Measurements from ENCODE around the gene ARL4A. TPM values are rescaled to one million over a fixed set of nuclear protein-coding genes. Genes with fewer than 3 reads are reported as not detected.
A peak's percentile ranks its signal among the peaks of the same experiment; 100 is the strongest.

ARL4A gene
- total and polyA plus RNA-seq, 9 of the 15 experiments (the other 6 are each of a cell fraction or from before 2014, with no cell fraction given), result 118 to 688 (median 172) TPM

- TF ChIP-seq FOXP4 (CRISPR knock-in tag; IDR thresholded peaks at IDR 0.05; ENCODE audit: borderline replicate concordance) (0 out of 2 replicates have a peak, but pooled peaks have one; percentile 36), XRCC4 (IDR thresholded peaks at IDR 0.05; ENCODE audit: extremely low read depth, insufficient read depth, insufficient read length) (no peak), JUND (IDR thresholded peaks at IDR 0.05; ENCODE audit: borderline replicate concordance, low read depth, low read length) (peak; percentile 31; the same call in 1 of the 2 replicates), JUND (tag; IDR thresholded peaks at IDR 0.05; ENCODE audit: borderline replicate concordance, low read depth, low read length) (peak; percentile 50; the same call in 1 of the 3 replicates), EZH2 (IDR thresholded peaks at IDR 0.05; ENCODE audit: borderline replicate concordance, low read depth, low read length) (no peak), ZNF445 (CRISPR knock-in tag; IDR thresholded peaks at IDR 0.05; ENCODE audit: low read depth) (no peak), NR2C2 (CRISPR knock-in tag; IDR thresholded peaks at IDR 0.05) (peak; percentile 88), NR2C2 (tag; IDR thresholded peaks at IDR 0.05) (peak; percentile 94), CC2D1A (IDR thresholded peaks at IDR 0.05) (peak; percentile 98), SP2 (IDR thresholded peaks at IDR 0.05; ENCODE audit: extremely low read depth, low read depth, low read length, poor library complexity, severe bottlenecking) (no peak), FOXK1 (CRISPR knock-in tag; IDR thresholded peaks at IDR 0.05; ENCODE audit: borderline replicate concordance) (peak; percentile 39; the same call in 1 of the 2 replicates), ZNF76 (CRISPR knock-in tag; IDR thresholded peaks at IDR 0.05; ENCODE audit: borderline replicate concordance) (no peak), ZNF780A (CRISPR knock-in tag; IDR thresholded peaks at IDR 0.05) (no peak), GTF2F1 (IDR thresholded peaks at IDR 0.05; ENCODE audit: low read depth, low read length) (no peak), ZNF174 (CRISPR knock-in tag; IDR thresholded peaks at IDR 0.05) (no peak)
- TF ChIP-seq, protein P1, sequence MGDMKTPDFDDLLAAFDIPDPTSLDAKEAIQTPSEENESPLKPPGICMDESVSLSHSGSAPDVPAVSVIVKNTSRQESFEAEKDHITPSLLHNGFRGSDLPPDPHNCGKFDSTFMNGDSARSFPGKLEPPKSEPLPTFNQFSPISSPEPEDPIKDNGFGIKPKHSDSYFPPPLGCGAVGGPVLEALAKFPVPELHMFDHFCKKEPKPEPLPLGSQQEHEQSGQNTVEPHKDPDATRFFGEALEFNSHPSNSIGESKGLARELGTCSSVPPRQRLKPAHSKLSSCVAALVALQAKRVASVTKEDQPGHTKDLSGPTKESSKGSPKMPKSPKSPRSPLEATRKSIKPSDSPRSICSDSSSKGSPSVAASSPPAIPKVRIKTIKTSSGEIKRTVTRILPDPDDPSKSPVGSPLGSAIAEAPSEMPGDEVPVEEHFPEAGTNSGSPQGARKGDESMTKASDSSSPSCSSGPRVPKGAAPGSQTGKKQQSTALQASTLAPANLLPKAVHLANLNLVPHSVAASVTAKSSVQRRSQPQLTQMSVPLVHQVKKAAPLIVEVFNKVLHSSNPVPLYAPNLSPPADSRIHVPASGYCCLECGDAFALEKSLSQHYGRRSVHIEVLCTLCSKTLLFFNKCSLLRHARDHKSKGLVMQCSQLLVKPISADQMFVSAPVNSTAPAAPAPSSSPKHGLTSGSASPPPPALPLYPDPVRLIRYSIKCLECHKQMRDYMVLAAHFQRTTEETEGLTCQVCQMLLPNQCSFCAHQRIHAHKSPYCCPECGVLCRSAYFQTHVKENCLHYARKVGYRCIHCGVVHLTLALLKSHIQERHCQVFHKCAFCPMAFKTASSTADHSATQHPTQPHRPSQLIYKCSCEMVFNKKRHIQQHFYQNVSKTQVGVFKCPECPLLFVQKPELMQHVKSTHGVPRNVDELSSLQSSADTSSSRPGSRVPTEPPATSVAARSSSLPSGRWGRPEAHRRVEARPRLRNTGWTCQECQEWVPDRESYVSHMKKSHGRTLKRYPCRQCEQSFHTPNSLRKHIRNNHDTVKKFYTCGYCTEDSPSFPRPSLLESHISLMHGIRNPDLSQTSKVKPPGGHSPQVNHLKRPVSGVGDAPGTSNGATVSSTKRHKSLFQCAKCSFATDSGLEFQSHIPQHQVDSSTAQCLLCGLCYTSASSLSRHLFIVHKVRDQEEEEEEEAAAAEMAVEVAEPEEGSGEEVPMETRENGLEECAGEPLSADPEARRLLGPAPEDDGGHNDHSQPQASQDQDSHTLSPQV (IDR thresholded peaks at IDR 0.05), result peak; percentile 94
- TF ChIP-seq, protein P2, sequence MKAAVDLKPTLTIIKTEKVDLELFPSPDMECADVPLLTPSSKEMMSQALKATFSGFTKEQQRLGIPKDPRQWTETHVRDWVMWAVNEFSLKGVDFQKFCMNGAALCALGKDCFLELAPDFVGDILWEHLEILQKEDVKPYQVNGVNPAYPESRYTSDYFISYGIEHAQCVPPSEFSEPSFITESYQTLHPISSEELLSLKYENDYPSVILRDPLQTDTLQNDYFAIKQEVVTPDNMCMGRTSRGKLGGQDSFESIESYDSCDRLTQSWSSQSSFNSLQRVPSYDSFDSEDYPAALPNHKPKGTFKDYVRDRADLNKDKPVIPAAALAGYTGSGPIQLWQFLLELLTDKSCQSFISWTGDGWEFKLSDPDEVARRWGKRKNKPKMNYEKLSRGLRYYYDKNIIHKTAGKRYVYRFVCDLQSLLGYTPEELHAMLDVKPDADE (conservative IDR thresholded peaks at IDR 0.05; ENCODE audit: control insufficient read depth, low read depth, low read length), result peak; percentile 69; the same call in 1 of the 2 replicates
- TF ChIP-seq, protein P3, sequence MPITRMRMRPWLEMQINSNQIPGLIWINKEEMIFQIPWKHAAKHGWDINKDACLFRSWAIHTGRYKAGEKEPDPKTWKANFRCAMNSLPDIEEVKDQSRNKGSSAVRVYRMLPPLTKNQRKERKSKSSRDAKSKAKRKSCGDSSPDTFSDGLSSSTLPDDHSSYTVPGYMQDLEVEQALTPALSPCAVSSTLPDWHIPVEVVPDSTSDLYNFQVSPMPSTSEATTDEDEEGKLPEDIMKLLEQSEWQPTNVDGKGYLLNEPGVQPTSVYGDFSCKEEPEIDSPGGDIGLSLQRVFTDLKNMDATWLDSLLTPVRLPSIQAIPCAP (CRISPR knock-in tag; IDR thresholded peaks at IDR 0.05; ENCODE audit: borderline replicate concordance), result no peak
Observed at GRCh38 chr7:12686234-12686890, 1.1 kb upstream of the ARL4A start (continued).
